ENCODE measurements around the gene ADGRL4.
"Not testable (repeated sequence)": the region's sequence is repeated elsewhere in the genome, so short reads cannot be mapped to it uniquely, and the experiment has no call there.

ADGRL4 gene

DNA sequence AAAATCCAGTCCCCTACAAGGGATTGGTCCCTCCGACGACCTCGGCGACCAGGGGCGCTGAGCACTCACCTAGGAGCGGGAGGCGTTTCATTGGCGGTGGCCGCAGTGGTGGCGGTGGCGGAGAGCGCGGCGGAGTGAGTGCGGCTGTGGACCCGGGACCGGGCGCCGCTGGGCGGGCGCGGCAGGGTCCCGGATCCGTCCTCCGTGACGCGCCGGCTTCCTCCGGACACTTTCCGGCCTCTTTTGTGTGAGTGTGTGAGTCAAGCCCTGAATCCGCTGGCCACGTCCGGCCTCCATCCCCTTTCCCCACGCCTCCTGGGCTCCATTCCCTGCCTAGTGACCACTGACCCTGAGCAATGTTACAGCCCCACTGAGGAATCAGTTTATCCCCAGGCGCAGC, at the start of gene ADGRL4:
Gene ADGRL4, minus strand, starts transcription at position 167 of the 400 bp plus-strand sequence. Its CDS starts 76 bp downstream, at position 91.
- no peak for DNase-seq

DNA sequence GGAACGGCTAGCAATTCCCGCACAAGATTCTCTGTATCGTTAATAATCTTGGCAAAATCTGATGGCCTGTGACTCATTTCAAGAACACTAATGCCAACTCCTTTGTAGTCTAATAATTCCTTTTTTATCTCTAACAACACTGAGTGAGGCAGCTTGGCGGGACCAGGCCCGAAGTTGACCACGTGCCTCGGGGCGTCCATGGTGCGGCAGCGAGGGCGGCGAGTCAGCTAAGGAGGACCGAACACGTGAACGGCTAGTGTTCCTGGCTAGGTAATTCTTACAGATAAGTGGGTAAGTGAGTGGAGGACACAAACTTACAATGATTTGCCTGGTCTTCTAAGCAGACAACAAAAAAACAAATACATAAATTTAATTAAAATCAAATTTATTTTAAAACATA, 49.3 kb upstream of the ADGRL4 start:
- no peak for DNase-seq

DNA sequence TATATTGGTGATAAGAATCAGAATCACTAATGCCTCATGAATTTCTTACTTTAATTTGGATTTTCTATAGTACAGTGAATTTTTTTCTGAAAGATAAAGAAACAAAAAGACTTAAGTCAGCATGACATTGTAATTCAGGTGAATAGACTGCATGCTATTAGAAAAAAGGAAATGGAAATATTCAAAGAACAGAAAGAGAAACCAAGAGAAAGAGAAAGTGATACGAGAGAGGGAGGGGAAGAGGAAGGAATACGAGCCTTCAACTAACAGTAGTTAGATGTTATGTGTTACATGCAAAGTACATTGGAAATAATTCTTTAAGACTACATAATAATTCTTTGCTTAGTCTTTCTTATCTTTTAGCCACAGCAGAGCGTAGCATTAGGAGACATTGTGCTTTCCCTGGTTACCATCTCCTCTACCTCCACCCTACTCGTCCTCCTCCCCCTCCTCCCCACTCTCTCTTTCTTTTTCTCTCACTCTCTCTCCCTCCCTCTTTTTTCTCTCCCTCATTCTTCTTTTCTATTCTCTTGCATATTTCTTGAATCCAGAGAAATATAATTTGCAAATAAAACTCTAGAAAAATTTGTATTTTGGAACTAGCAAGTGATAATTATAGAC, 46.4 kb upstream of the ADGRL4 start:
- peak; percentile 9 for DNase-seq

DNA sequence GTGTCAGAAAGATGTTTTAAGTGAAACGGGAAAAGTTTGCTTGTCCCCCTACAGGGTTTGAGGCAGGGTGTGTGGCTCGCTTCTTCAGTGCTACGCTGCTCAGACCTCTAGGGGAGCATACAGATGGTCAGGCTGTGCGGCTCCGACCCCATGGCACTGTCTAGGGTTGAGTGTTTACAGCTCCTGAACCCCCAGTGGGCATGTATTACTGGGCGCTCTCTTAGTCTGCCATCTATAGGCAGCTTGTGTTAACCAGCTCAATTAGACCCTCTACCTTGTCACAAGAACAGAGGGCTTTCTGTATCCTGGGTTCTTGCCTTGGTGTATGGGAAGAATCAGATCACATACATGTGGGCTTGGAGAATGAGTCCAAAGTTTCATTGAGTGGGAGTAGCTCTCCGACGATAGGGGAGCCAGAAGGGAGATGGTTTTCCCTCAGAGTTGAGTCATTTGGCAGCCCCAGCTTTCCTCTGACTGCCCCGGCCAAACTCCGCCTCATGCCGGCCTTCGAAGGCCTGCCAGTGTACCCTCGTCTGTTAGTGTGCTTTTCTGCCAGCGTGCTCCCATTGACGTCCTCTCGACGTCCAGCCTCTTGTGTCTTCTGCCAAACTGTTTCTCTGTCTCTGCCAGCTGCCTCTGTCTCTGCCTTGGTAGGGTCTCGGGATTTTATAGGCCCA, 38.6 kb upstream of the ADGRL4 start:
- DNase-seq: no peak

DNA sequence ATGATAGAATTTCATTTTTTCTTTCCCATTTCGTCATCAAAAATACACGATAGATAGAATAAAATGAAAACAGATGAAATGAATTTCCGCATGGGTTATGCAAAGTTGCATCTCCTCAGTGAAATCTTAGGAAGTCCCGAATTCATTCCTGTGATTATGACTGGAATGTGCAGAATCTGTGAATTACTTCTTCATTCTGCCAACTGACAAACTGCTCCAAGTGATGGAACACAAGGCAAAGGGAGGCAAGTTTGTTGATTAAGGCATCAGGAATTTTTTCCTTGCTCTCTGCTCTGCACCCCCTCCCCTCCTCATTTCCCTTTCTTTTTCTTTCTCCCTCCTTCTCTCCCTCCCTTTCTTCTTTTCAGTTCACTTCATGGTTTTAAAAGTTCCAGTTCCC, 37.0 kb upstream of the ADGRL4 start:
- no peak for DNase-seq

DNA sequence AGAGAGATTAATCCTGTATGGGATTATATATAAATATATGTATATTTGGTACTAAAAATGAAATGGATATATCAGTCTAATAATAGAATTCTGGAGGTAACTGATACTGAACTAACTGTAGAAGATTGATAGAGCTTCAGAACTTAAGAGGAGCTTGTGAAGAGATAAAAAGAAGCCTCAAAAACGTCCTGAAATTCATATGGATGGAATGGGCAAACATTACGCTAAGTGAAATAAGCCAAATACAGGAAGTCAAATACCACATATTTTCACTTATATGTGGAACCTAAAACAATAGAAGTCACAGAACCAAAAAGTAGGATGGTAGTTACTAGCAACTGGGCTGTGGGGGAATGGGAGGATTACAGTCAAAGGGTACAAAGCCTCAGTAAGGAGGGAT, 36.0 kb upstream of the ADGRL4 start:
- DNase-seq: no peak

DNA sequence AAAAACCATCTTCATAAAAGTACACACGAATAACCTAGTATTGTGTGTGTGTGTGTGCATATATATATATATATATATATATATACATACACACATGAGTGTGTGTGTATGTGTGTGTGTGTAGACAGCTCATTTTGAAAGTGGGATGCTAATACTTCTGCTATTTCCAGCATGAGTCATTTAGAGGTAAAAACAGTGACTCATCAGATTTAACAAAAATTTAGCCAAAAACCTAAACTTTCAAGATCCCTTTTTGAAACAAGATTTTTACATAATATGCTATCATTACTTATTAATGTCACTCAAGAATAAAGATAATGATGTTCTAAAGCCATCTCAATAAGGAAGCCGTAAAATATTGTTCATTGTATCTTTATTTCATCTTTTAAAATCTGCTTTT, 35.6 kb upstream of the ADGRL4 start:
- DNase-seq: no peak

DNA sequence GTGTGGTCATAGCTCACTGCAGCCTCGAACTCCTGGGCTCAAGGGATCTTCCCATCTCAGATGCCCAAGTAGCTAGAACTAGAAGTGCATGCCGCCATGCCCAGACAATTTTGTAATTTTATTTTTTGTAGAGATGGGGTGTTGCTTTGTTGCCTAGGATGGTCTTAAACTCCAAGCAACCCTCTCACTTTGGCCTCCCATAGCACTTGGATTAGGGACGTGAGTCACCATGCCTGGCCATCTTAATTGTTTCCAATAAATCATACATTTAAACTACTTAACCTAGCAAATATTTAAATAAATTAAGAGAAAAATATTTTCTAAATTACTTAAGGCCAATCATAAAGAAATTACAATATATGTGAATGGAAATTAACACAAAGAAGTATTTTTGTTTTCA, 35.1 kb upstream of the ADGRL4 start:
- DNase-seq: no peak

DNA sequence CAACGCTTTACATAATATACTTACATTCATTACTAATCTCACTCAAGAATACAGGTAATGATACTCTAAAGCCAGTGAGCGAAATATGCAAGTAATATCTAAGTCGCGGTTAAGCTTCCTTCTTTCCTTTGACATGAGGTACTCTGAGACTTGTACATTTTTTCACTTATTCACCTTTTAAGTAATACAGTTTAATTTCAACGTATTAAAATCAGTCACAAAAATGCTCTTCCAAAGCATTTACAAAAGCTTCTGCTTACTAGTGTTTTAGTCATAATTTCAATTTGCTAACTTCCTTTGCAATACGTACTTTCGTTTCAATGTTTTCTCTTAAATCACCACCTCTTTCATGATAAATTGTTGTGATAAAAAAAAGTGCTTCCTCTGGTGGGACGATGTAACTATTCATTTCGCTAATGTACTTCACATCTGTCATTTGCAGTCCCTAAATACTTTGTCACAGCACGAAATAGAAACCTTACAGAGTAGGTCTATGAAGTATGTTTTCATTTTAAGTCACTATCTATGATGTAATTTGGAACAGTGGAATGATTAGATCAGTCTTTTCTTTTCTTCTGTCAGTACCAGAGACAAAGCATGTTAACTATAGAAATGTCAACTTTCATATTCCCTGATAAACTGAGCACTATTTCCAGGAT, 34.0 kb upstream of the ADGRL4 start:
- no peak for DNase-seq

DNA sequence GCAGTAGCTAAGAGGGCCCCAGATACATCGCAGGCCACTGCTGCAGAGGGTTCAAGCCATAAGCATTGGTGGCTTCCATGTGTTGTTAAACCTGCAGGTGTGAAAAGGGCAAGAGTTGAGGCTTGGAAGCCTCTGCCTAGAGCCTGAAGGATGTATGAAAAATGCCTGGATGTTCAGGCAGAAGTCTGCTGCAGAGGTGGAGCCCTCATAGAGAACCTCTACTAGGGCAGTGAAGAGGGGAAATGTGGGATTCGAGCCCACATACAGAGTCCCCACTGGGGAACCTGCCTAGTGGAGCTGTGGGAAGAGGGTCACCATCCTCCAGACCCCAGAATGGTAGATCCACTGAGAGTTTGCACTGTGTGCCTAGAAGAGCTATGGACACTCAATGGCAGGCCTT, 30.6 kb upstream of the ADGRL4 start:
- no peak for DNase-seq

DNA sequence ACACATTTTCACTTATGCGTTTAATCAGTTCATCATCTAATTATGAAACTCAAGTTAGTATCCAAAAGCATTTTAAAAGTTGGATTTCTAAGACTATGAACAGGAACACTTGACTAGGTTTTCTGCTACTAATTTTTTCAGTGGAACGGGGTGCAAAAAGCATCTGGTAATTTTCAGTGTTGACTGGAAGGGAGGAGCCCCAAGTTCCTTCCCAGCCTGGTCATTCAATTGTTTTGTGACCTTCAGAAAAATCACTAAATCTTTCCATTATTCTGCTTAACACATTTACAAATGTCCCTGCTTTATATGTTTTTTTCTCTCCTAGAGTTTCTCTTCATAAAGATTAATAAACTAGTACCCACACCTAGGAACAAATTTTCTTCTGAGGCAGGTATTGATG, 6.0 kb upstream of the ADGRL4 start:
- no peak for DNase-seq

DNA sequence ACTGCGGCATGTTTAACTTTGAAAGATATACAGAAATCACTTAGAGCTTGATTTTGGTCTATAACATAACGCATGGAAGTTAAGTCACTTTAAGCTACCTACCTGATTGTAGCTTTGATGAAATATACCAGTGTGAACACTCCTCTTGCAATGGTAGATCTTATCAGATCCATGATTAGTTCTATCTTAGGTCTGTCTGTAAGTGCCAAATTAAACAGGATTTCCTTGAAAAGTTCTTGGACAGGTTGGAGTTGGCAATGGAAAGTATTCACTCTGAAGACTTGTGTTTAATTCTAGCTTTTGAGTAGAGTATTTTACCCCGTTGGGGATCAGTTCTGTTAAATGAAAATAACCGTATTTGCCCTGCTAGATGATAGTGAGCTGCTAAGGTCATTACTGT, 4.1 kb upstream of the ADGRL4 start:
- DNase-seq: no peak

DNA sequence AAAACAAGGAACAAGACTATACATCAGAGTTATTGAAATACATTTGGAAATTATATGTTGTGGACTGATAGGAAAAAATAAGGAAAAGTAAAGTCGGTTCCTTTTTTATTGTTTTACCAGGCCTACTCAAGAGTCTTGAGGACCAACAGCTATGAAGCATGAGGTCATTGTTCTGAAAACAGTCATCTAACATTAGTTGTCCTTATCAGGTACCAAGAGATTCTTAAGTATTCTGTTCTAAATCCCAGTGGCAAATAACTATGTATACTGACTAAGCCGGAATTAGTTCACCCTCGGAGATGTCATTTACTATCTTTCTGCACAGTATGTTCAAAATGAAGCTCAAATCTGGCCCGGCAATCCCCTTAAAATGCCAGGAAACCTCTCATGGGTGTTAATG, 585 bp downstream of the ADGRL4 start:
- no peak for DNase-seq

DNA sequence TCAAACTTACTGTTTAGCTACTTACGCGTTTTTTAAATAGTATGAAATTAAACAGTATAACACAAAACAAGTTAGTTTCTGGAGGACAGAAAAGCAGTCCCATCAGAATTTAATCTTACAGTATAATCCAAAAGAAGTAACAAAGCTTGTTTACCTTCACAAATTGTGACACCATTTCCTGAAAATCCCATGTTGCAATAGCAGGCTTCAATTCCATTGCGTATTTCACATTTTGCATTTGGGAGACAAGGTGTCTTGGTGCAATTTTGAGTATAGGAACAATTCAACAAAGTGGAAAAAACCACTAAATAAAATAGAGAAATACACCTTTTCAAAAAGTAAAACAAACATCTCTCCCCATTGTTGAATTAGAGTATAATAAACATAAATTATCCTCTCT, 1.6 kb downstream of the ADGRL4 start:
- DNase-seq: no peak

DNA sequence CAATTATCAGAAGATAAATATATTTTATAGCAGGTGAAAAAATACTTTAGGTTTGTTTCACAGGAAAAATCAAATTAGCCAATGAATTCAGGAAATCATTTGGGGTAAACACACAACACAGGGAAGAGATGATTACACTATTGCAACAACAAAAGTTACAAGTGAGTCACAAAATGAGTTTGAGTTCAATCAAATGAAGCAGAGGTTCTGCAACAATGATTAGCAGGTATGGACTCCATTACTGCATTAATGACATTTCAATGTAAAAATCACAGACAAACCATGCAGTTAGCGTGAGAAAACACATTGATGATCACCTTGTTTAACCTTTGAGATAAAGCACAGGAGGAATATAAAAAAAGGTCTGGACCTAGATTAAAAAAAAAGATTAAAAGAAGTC, 9.7 kb downstream of the ADGRL4 start:
- no peak for DNase-seq

DNA sequence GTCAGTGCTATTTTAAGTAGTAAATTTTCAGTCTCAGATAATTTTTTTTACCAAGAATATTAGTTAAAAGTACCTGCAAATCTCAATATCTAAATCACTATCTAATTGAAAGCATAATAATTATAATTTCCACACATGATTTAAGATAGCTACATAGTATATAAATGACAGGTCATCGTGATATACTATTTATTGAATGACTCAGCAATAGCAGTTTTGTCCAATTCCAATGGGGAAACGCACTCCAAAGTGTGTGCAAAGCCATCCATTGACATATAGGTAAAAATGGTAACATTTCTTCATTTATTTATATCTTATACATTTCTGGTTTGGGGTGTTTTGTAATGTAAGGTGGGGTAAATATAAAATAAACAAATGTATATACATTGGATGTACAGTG, 19.5 kb downstream of the ADGRL4 start:
- no peak for DNase-seq

DNA sequence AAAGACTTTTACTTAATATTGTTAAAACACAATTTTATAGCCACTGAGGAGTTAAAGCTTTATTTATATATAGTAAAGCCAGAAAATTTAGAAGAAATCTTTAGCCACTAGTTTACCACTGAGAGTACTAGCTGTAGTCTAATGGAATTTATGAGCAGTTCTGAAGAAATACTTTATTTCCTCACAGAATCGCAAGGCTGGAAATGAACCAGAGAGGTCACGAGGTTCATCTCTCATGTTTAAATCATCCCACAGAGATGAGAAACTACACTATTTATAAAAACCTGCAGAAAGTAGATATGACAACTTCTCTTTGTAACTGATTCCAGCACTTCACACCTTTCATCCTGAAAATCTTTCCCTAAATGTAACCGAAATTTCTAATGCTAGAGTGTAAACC, 26.0 kb downstream of the ADGRL4 start:
- no peak for DNase-seq

DNA sequence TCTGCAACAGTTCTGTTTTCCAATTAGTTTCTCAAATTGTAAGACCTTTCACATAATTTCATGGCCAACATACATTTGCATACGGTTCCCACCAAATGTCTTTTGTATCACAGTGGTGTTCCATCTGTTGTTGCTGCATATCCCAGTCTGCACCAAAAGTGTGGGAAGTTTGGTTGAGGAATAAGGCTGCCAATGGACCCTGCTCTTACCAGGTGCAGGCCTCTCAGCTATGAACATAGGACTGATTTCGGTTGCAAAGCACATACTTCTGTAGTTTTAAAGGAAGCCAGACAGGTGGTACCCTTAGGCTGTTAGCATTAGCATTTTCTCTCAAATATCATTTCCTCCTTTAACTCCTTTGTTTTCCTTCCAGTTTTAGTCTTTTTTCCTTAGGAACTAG, 33.8 kb downstream of the ADGRL4 start:
- no peak for DNase-seq

DNA sequence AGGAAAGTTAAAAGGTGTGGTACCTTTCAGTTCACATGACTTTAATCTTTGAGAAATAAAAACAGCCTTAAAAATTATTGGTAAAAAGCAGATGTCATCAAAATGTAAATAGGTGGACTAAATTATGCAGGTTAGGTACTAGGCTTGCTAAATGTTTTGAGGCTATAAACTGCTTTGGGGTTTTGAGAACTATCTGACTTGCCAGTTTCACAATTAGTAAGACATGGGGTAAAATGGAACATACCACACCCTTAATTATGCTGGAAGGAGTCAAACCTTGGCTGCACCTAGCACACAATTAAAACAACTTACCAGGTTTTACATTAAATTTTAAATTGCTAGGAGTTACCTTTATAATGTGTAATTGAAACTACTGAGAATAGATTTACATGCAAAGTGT, 39.4 kb downstream of the ADGRL4 start:
- DNase-seq: not testable (repeated sequence)

DNA sequence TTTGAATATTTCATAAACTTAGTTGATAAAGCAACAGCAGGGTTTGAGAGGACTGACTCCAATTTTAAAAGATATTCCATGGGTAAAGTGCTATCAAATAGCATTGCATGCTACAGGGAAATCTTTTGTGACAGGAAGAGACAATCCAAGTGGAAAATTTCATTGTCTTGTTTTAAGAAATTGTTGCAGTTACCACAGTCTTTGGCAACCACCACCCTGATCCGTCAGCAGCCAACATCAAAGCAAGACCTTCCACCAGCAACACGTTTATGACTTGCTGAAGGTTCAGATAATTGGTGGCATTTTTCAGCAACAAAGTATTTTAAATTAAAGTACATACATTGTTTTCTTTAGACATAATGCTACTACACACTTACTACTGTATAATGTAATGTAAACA, 47.8 kb downstream of the ADGRL4 start:
- DNase-seq: no peak

DNA sequence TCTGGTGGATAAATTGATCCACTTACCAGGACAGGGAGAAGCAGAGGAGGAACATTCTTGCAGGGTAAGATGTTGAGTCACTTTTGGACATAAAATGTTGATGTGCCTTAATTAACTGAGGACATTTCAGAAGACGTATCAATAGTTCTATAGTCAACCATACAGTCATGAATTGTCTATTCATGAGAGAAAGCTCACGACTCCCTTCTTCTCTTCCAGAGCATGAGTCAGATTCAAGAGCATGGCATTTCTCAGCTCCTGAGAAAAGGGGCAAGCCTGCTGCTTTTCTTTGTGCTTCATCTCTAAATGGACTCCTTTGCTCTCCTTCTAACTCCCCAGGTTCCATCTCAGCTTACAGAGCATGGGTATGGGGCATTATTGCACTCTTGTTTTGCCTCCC, 55.7 kb downstream of the ADGRL4 start:
- no peak for DNase-seq

DNA sequence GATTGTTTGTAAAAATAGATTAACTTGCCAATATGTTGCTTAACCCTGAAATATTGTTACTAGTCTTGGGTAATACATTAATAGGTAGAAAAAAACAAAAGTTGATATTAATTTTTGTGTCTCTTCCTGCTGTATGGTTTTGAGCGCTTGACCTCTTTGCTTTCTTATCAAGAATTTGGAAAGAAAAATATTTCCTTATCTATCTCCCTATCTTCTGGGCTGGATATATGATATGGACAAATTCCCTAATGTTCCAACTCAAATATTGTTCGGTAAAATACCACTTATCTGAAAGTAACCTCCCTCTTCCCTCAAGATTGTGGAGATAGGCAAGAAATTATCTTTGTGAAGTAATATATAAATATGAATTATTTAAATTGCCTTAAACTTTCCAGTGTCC, 57.3 kb downstream of the ADGRL4 start:
- DNase-seq: no peak

DNA sequence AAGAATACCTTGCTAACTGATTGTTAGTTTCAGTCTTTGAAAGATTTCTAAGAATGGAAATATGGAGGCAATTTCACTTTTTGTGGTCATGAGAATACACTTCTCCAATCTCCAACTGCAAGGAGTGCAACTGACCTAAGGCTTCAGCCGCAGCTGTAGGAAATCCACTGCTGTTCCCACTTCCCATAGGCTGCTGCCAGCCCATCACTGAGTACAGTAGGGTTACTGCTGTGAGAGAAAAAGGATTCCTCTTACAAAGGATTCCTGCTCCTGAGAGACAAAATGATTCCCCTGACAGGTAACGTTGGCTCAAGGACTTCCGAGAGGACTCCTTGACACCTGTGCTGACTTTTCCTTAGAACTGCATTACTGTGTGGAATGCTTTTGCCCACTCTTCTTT, 87.4 kb downstream of the ADGRL4 start:
- DNase-seq: no peak

DNA sequence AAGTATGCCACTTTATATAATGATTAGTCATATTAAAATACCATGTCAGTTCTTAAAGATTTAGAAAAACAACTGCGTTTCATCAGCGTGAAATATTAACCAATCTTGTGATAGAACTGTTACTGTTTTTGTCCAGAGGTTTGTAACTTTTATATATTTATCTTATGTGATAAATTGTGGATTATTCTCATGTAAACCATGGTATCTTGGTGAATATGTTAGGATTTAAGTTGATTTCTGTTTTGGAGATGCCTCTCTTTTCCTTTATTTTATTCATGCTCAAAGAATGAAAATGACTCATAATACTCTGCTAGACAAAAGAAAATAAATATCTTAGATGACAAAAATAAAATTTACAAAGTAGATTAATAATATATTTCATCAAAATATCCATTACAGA, 88.4 kb downstream of the ADGRL4 start:
- DNase-seq: no peak

DNA sequence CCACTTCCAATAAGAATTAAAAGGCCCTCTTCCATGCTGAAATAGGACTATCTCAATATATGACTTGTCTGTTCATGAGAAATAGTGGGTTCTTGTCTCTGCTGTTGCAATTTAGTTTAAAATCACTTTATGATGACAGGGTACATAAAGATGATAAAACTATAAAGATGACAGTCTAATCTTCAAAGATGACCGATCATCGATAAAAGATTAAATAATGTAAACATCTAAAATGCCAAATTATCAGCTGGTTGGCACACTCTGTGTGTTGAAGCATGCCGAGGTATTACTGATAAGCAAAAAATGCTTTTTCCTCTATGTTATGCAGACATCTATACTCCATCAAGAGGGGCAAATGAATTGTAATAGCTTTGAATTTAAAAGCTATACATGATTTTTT, 89.5 kb downstream of the ADGRL4 start:
- no peak for DNase-seq

Measured in RPMI8226 (cell line).